Keratinocyte (primary cell): Measurements from ENCODE around the gene TLDC2. TPM values are rescaled to one million over a fixed set of nuclear protein-coding genes. Genes with fewer than 3 reads are reported as not detected.

Source experiments
- DNase-seq: peaks from one replicate; pipeline ENCODE4 v3.0.0-alpha.2; 2011; ENCODE audit warnings: low read depth, missing footprints, low spot score
- FAIRE-seq: peaks from 2 replicates; lab custom pipeline; 2011; peaks lifted over from hg19 to GRCh38; lab: Jason Lieb, UNC
- H2AFZ ChIP-seq: 2 replicates; pipeline ENCODE4 v1.6.0; 2012; ENCODE audit warnings: low read length, control low read depth, inconsistent platforms; ENCODE audit not compliant: control insufficient read depth
- H3K27ac ChIP-seq: 2 replicates; pipeline ENCODE4 v1.5.1; 2011; ENCODE audit warnings: low read length; ENCODE audit not compliant: control insufficient read depth, insufficient read depth
- H3K27me3 ChIP-seq: 3 replicates; pipeline ENCODE4 v1.6.0; 2011; ENCODE audit warnings: low read length; ENCODE audit not compliant: control insufficient read depth, insufficient read depth; ENCODE audit errors: extremely low read depth
- H3K36me3 ChIP-seq, 2 experiments: 2 replicates in 1 of 2; 3 replicates in 1 of 2; pipeline ENCODE4 v1.5.1; 2011; ENCODE audit warnings: low read length in 2 of 2, mild to moderate bottlenecking in 1 of 2; ENCODE audit not compliant: control insufficient read depth in 2 of 2, insufficient read depth in 2 of 2; ENCODE audit errors: extremely low read depth in 1 of 2
- H3K4me1 ChIP-seq: 3 replicates; pipeline ENCODE4 v1.5.1; 2011; ENCODE audit warnings: low read length; ENCODE audit not compliant: control insufficient read depth, insufficient read depth; ENCODE audit errors: extremely low read depth
- H3K4me2 ChIP-seq: 3 replicates; pipeline ENCODE4 v1.6.0; 2011; ENCODE audit warnings: low read depth, low read length; ENCODE audit not compliant: control insufficient read depth, insufficient read depth; ENCODE audit errors: extremely low read depth
- H3K4me3 ChIP-seq, 3 experiments: fragments of 200-600 bp in 1 of 3; sonication (generic) in 1 of 3; 2 replicates in 2 of 3; 3 replicates in 1 of 3; pipeline ENCODE4 v1.5.1; 2011 to 2016; ENCODE audit warnings: low read length in 3 of 3, mild to moderate bottlenecking in 3 of 3, control low read depth in 2 of 3, inconsistent platforms in 1 of 3, low read depth in 1 of 3, mixed read lengths in 1 of 3, mixed run types in 1 of 3, moderate library complexity in 1 of 3; ENCODE audit not compliant: control insufficient read depth in 2 of 3, insufficient read depth in 2 of 3; ENCODE audit errors: extremely low read depth in 1 of 3
- H3K79me2 ChIP-seq: 2 replicates; pipeline ENCODE4 v1.6.0; 2012; ENCODE audit warnings: low read length; ENCODE audit not compliant: control insufficient read depth, insufficient read depth
- H3K9ac ChIP-seq: 3 replicates; pipeline ENCODE4 v1.6.0; 2011; ENCODE audit warnings: low read length; ENCODE audit not compliant: control insufficient read depth, insufficient read depth; ENCODE audit errors: extremely low read depth
- H3K9me1 ChIP-seq: 3 replicates; pipeline ENCODE4 v1.6.0; 2011; ENCODE audit warnings: low read length; ENCODE audit not compliant: control insufficient read depth, insufficient read depth; ENCODE audit errors: extremely low read depth
- H3K9me3 ChIP-seq: 2 replicates; pipeline ENCODE4 v1.5.1; 2012; ENCODE audit warnings: low read depth, low read length; ENCODE audit not compliant: control insufficient read depth
- H4K20me1 ChIP-seq: 3 replicates; pipeline ENCODE4 v1.6.0; 2011; ENCODE audit warnings: low read length; ENCODE audit not compliant: control insufficient read depth, insufficient read depth; ENCODE audit errors: extremely low read depth
- CTCF ChIP-seq, 3 experiments: IDR thresholded peaks in 1 of 3; conservative IDR thresholded peaks in 1 of 3; optimal IDR thresholded peaks in 1 of 3; 2 replicates in 2 of 3; 3 replicates in 1 of 3; pipeline versions ENCODE3 to v1.5.1; 2011; ENCODE audit warnings: low read length in 3 of 3, mild to moderate bottlenecking in 3 of 3, moderate library complexity in 2 of 3, control low read depth in 1 of 3, inconsistent platforms in 1 of 3; ENCODE audit not compliant: insufficient read depth in 2 of 3; ENCODE audit errors: extremely low read depth in 1 of 3
- EZH2 ChIP-seq: IDR thresholded peaks from one replicate; pipeline ENCODE4 v1.6.1; 2012; ENCODE audit warnings: inconsistent platforms, mild to moderate bottlenecking, low read length, moderate library complexity
- dilution Hi-C: fragments of 300-500 bp; cut with MboI; formaldehyde crosslinking; loops from one replicate; pipeline ENCODE4 v1.7.0; 2020; ENCODE audit warnings: low sequenced_read_pairs; ENCODE audit not compliant: extremely low pct_ligation_motif_present
- polyA plus RNA-seq, 5 experiments: library from polyadenylated mRNA; depleted of rRNA in 3 of 5; stranded (reverse) in 3 of 5; stranded (forward) in 1 of 5; unstranded in 1 of 5; fragments of >200 nt; gene quantifications; 1 replicate in 1 of 5; 2 replicates in 3 of 5; 3 replicates in 1 of 5; pipeline versions ENCODE4 v1.2.1 to v1.2.3, GENCODE V29; 2011 to 2012; ENCODE audit warnings: missing spikeins in 2 of 5, low read depth in 1 of 5, low replicate concordance in 1 of 5

The TLDC2 gene
- polyA plus RNA-seq, 1 donor (not counting 4 experiments of a cell fraction or from before 2014, with no cell fraction given), result 0.34 TPM

- Histone ChIP-seq H3K4me1 (peaks cover 15% of the 10 kb centered on the region), H2AFZ (no peak overlapping the region), H3K4me3 (no peak overlapping the region), H3K79me2 (no peaks in the 10 kb centered on the region), H3K36me3 (no peaks in the 10 kb centered on the region), H3K9me1 (no peaks in the 10 kb centered on the region), H3K9me3 (no peaks in the 10 kb centered on the region), H3K9ac (no peak overlapping the region), H3K27ac (no peak overlapping the region), H4K20me1 (no peaks in the 10 kb centered on the region), H3K4me2 (no peak overlapping the region), H3K27me3 (peaks cover 9% of the 10 kb centered on the region)
- DNase-seq, result no peak
- no peak for FAIRE-seq
- TF ChIP-seq CTCF (optimal IDR thresholded peaks at IDR 0.05 in 1 of 3, IDR thresholded peaks at IDR 0.05 in 1 of 3, conservative IDR thresholded peaks at IDR 0.05 in 1 of 3; ENCODE audit: extremely low read depth in 1 of 3, insufficient read depth in 2 of 3, low read length in 3 of 3), result no peak
- TF ChIP-seq EZH2, result no peak
- dilution Hi-C loops, result no loop called here
Observed at GRCh38 chr20:36880741-36881250, 4.9 kb downstream of the TLDC2 start.

- Histone ChIP-seq H3K4me1 (peaks cover 10% of the 10 kb centered on the region), H2AFZ (no peak overlapping the region), H3K27ac (no peak overlapping the region), H3K79me2 (no peaks in the 10 kb centered on the region), H3K36me3 (no peaks in the 10 kb centered on the region), H3K9me3 (no peaks in the 10 kb centered on the region), H3K4me3 (no peak overlapping the region), H3K27me3 (peaks cover 9% of the 10 kb centered on the region), H3K9me1 (no peaks in the 10 kb centered on the region), H3K4me2 (no peak overlapping the region), H3K9ac (no peak overlapping the region), H4K20me1 (no peaks in the 10 kb centered on the region)
- no peak for FAIRE-seq
- no peak for TF ChIP-seq EZH2
- TF ChIP-seq CTCF (optimal IDR thresholded peaks at IDR 0.05 in 1 of 3, IDR thresholded peaks at IDR 0.05 in 1 of 3, conservative IDR thresholded peaks at IDR 0.05 in 1 of 3; ENCODE audit: extremely low read depth in 1 of 3, insufficient read depth in 2 of 3, low read length in 3 of 3), result no peak
- dilution Hi-C loops, result no loop called here
- DNase-seq, result no peak
Observed at GRCh38 chr20:36881331-36881730, 5.4 kb downstream of the TLDC2 start.
